Lower leg skin (tissue), 3 donors: ENCODE measurements around the gene OR5I1.

Experiments
- CTCF ChIP-seq, 3 donors: fragments of 450-650 bp; IDR thresholded peaks; one replicate each; pipeline ENCODE4 v1.5.1; 2016; ENCODE audit warnings: antibody characterized with exemption in 3 of 3, mild to moderate bottlenecking in 3 of 3, moderate library complexity in 2 of 3
- POLR2A ChIP-seq, 2 donors: fragments of 450-650 bp; IDR thresholded peaks; one replicate each; pipeline ENCODE4 v1.6.1; 2016 to 2017; ENCODE audit warnings: antibody characterized with exemption in 2 of 2, mild to moderate bottlenecking in 1 of 2, moderate library complexity in 1 of 2

DNA sequence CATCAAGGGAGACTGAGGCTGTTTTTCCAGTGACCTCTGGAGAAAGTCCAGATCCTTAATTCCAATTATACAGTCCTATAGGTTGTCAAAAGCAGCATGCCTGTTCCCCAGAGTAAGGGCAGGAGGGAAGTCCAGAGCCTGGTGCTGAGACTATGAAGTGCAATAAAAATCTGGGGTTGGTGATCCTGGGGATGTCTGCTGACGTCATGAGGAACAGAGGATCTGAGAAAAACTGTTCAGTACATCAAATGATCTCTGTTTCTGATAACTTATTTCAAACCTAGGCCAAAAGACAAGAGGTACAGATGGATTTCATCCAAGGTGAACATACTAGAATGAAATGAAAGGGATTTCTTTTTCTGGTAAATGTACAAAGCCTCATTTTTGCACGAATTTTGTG, 33.9 kb downstream of the OR5I1 start:
- TF ChIP-seq CTCF (IDR thresholded peaks at IDR 0.05) (no peak), POLR2A (IDR thresholded peaks at IDR 0.05) (no peak)
